OCI-LY7 (cell line): ENCODE measurements around the gene BROX. TPM values are rescaled to one million over a fixed set of nuclear protein-coding genes. Genes with fewer than 3 reads are reported as not detected.

Experiments
- BruUV-seq: library from RNA; stranded (reverse); fragments of 400-500 nt; replicated peaks from 2 replicates; lab custom pipeline; 2021; lab: Mats Ljungman, UMichigan
- CTCF ChIA-PET: fragments of 300-600 bp; sonication (Branson Sonifier 250); formaldehyde crosslinking; loops from one replicate; lab custom pipeline; 2022; ENCODE audit warnings: antibody characterized with exemption; ENCODE audit not compliant: unreplicated experiment; lab: Charles Lee
- POLR2A ChIA-PET: fragments of 300-600 bp; sonication (Branson Sonifier 250); formaldehyde crosslinking; loops from one replicate; lab custom pipeline; 2022; ENCODE audit warnings: antibody characterized with exemption; lab: Charles Lee
- DNase-seq: peaks from one replicate; pipeline ENCODE4 v3.0.0-alpha.2; 2015; ENCODE audit warnings: low spot score
- H2AFZ ChIP-seq: fragments of 200-600 bp; sonication (generic), shearing (Covaris generic); 2 replicates; pipeline ENCODE4 v1.6.1; 2014; ENCODE audit warnings: mild to moderate bottlenecking, antibody characterized with exemption, low read length, moderate library complexity
- H3K27ac ChIP-seq: fragments of 200-600 bp; sonication (generic); 2 replicates; pipeline ENCODE4 v1.5.1; 2014; ENCODE audit warnings: mixed run types, low read depth, mild to moderate bottlenecking, moderate library complexity, low read length, inconsistent platforms; ENCODE audit not compliant: poor library complexity, severe bottlenecking
- H3K36me3 ChIP-seq: fragments of 200-600 bp; sonication (generic); 2 replicates; pipeline ENCODE4 v1.6.1; 2014; ENCODE audit warnings: mild to moderate bottlenecking, antibody characterized with exemption, low read length, moderate library complexity, mixed read lengths; ENCODE audit not compliant: insufficient read depth
- H3K4me1 ChIP-seq: fragments of 200-600 bp; sonication (generic); 2 replicates; pipeline ENCODE4 v1.5.1; 2014; ENCODE audit warnings: mild to moderate bottlenecking, low read length; ENCODE audit not compliant: insufficient read depth, poor library complexity, severe bottlenecking
- H3K4me2 ChIP-seq: fragments of 200-600 bp; sonication (generic); 2 replicates; pipeline ENCODE4 v1.6.1; 2014; ENCODE audit warnings: mild to moderate bottlenecking, low read length
- H3K4me3 ChIP-seq: fragments of 200-600 bp; sonication (generic); 2 replicates; pipeline ENCODE4 v1.5.1; 2014; ENCODE audit warnings: mild to moderate bottlenecking, low read depth, low read length; ENCODE audit not compliant: poor library complexity, severe bottlenecking
- H3K79me2 ChIP-seq: fragments of 200-600 bp; sonication (generic); 2 replicates; pipeline ENCODE4 v1.6.1; 2016; ENCODE audit warnings: low read depth, mild to moderate bottlenecking, low read length, moderate library complexity, mixed read lengths; ENCODE audit not compliant: insufficient read depth
- H3K9me2 ChIP-seq: fragments of 200-600 bp; sonication (generic); 2 replicates; pipeline ENCODE4 v1.6.1; 2016; ENCODE audit warnings: mild to moderate bottlenecking, low read length, mixed read lengths; ENCODE audit not compliant: insufficient read depth
- H3K9me3 ChIP-seq: fragments of 200-600 bp; sonication (generic); 2 replicates; pipeline ENCODE4 v1.6.1; 2014; ENCODE audit warnings: mild to moderate bottlenecking, mixed run types, low read length, mixed read lengths
- H4K20me1 ChIP-seq: fragments of 200-600 bp; sonication (generic); 2 replicates; pipeline ENCODE4 v1.6.1; 2014; ENCODE audit warnings: mild to moderate bottlenecking, antibody characterized with exemption, low read length, moderate library complexity, mixed read lengths; ENCODE audit not compliant: insufficient read depth
- EZH2phosphoT487 ChIP-seq: fragments of 200-600 bp; sonication (generic); IDR thresholded peaks from 2 replicates; pipeline ENCODE4 v1.6.1; 2018; ENCODE audit warnings: low read depth, borderline replicate concordance, mild to moderate bottlenecking, mixed run types, antibody characterized with exemption, low read length, moderate library complexity, mixed read lengths
- intact Hi-C: fragments of 100-400 bp; cut with micrococcal nuclease; formaldehyde crosslinking; loops from one replicate; pipeline ENCODE4 v1.10.0; 2022; ENCODE audit not compliant: unreplicated experiment
- total RNA-seq, 2 experiments: library from RNA; depleted of rRNA in 1 of 2; stranded (reverse); fragments of >200 nt in 1 of 2; shearing (Covaris generic) in 1 of 2; gene quantifications; 2 replicates each; pipeline ENCODE4 v1.2.3, GENCODE V29; 2014 to 2022
- TF ChIP-seq, protein P1 (sequence below): fragments of 200-600 bp; sonication (generic); conservative IDR thresholded peaks from 2 replicates; pipeline ENCODE4 v1.5.1; 2014; ENCODE audit warnings: mild to moderate bottlenecking, antibody characterized with exemption, low read length, moderate library complexity, mixed read lengths

The BROX gene
- total RNA-seq, 2 experiments from 2014 or later, result 22.3 to 34.0 TPM

DNA sequence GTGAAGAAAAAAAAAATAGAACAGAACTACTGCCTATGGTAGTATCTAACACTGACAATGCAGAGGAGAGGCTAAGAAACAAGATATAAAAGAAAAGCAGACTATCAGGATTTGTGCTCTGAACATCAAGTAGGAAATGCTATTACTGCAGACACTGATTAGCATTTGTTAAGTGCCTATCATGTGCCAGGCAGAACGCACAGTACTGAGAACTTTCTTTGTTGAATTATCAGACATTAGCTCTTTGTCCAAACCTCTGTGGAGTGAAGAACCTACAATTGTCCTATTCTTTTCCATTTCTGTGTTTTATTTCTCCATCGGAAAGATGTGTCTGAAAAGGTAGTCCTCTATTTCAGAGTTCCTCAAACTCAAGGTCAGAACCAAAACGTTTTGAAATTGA is 72.0 kb downstream of the BROX start:
- POLR2A ChIA-PET, result no interaction called here
- BruUV-seq, result no TSS peak
- H3K36me3 ChIP-seq, result no peaks in the 10 kb centered on the region
- H3K9me3 ChIP-seq, result no peaks in the 10 kb centered on the region
- no peaks in the 10 kb centered on the region for H3K9me2 ChIP-seq
- no peaks in the 10 kb centered on the region for H4K20me1 ChIP-seq
- intact Hi-C loops, result no loop called here
- TF ChIP-seq, protein P1, sequence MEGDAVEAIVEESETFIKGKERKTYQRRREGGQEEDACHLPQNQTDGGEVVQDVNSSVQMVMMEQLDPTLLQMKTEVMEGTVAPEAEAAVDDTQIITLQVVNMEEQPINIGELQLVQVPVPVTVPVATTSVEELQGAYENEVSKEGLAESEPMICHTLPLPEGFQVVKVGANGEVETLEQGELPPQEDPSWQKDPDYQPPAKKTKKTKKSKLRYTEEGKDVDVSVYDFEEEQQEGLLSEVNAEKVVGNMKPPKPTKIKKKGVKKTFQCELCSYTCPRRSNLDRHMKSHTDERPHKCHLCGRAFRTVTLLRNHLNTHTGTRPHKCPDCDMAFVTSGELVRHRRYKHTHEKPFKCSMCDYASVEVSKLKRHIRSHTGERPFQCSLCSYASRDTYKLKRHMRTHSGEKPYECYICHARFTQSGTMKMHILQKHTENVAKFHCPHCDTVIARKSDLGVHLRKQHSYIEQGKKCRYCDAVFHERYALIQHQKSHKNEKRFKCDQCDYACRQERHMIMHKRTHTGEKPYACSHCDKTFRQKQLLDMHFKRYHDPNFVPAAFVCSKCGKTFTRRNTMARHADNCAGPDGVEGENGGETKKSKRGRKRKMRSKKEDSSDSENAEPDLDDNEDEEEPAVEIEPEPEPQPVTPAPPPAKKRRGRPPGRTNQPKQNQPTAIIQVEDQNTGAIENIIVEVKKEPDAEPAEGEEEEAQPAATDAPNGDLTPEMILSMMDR, result no peak
- TF ChIP-seq EZH2phosphoT487, result no peak
- H3K4me3 ChIP-seq, result no peak overlapping the region
- H3K27ac ChIP-seq, result no peak overlapping the region
- DNase-seq, result no peak
- H2AFZ ChIP-seq, result no peak overlapping the region
- H3K79me2 ChIP-seq, result no peaks in the 10 kb centered on the region
- H3K4me2 ChIP-seq, result no peak overlapping the region
- CTCF ChIA-PET, result no interaction called here
- no peaks in the 10 kb centered on the region for H3K4me1 ChIP-seq

Other genes with a start within 250 kb of the BROX start
- gene HHIPL2, start 164.5 kb upstream of the BROX start, total RNA-seq (2014; rRNA removed; shearing (Covaris generic)), result 0.92 TPM in 1 of 2 replicates, not detected in the other
- not detected in 2 replicates for gene HHIPL2, start 164.5 kb upstream of the BROX start, total RNA-seq (2022)
- gene TAF1A, start 122.6 kb upstream of the BROX start, total RNA-seq (2014; rRNA removed; shearing (Covaris generic)), result 10.9 and 13.3 TPM in 2 replicates
- gene TAF1A, start 122.6 kb upstream of the BROX start, total RNA-seq (2022), result 18.3 and 19.2 TPM in 2 replicates
- 23.5 and 30.7 TPM in 2 replicates for gene MIA3, start 94.5 kb upstream of the BROX start, total RNA-seq (2014; rRNA removed; shearing (Covaris generic))
- 56.5 and 57.1 TPM in 2 replicates for gene MIA3, start 94.5 kb upstream of the BROX start, total RNA-seq (2022)
- gene AIDA, start 73 bp upstream of the BROX start, total RNA-seq (2014; rRNA removed; shearing (Covaris generic)), result 6.6 and 9.0 TPM in 2 replicates
- gene AIDA, start 73 bp upstream of the BROX start, total RNA-seq (2022), result 24.0 and 24.1 TPM in 2 replicates
- not detected in 2 replicates for gene FAM177B, start 24.6 kb downstream of the BROX start, total RNA-seq (2014; rRNA removed; shearing (Covaris generic))
- gene FAM177B, start 24.6 kb downstream of the BROX start, total RNA-seq (2022), result not detected in 2 replicates
- gene DISP1, start 102.5 kb downstream of the BROX start, total RNA-seq (2014; rRNA removed; shearing (Covaris generic)), result 1.1 and 1.2 TPM in 2 replicates
- gene DISP1, start 102.5 kb downstream of the BROX start, total RNA-seq (2022), result 0.48 and 0.89 TPM in 2 replicates